ENCODE data around the gene TAS2R3.

Gene TAS2R3

GRCh38 chr7:141788296-141788695, 24.4 kb downstream of the TAS2R3 start:
- TF ChIP-seq, protein P1, sequence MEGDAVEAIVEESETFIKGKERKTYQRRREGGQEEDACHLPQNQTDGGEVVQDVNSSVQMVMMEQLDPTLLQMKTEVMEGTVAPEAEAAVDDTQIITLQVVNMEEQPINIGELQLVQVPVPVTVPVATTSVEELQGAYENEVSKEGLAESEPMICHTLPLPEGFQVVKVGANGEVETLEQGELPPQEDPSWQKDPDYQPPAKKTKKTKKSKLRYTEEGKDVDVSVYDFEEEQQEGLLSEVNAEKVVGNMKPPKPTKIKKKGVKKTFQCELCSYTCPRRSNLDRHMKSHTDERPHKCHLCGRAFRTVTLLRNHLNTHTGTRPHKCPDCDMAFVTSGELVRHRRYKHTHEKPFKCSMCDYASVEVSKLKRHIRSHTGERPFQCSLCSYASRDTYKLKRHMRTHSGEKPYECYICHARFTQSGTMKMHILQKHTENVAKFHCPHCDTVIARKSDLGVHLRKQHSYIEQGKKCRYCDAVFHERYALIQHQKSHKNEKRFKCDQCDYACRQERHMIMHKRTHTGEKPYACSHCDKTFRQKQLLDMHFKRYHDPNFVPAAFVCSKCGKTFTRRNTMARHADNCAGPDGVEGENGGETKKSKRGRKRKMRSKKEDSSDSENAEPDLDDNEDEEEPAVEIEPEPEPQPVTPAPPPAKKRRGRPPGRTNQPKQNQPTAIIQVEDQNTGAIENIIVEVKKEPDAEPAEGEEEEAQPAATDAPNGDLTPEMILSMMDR (IDR thresholded peaks at IDR 0.05; ENCODE audit: insufficient read depth, low read depth, low read length, missing control alignments), result no peak
- no peak for DNase-seq (ENCODE audit: low read depth)

DNA sequence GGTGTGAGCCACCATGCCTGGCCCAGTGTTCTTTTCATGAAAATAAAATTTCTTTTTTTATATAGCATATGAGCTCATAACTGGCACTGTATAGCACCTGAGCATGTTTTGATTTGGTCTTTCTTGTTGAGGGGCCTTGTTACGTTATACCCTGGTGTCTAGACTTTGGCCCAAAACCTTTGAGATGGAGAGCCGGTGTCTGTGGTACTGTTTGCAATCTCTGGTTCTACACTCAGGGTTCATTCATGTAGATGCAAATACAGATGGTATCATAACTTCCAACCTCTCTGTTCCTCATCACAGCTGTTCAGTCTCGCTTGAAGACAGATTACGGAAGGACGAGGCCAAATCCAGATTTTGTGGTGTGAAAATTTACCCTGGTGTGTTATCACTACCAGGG, 26.0 kb downstream of the TAS2R3 start, which contains the start of gene TAS2R5:
TAS2R5 (plus strand) TSS at position 301 of the 400 bp plus-strand sequence. CDS start 145 bp downstream, outside the sequence.
- H3K4me3 ChIP-seq (ENCODE audit: low read length), result no peak within 1 kb of the TSS
- no peak for DNase-seq (ENCODE audit: low read depth)
- TF ChIP-seq, protein P1 (IDR thresholded peaks at IDR 0.05; ENCODE audit: insufficient read depth, low read depth, low read length, missing control alignments), result no peak

More at GRCh38 chr7:141788296-141788695, 24.4 kb downstream of the TAS2R3 start:
- H3K4me3 ChIP-seq (ENCODE audit: low read length), result no peak overlapping the region

DNA sequence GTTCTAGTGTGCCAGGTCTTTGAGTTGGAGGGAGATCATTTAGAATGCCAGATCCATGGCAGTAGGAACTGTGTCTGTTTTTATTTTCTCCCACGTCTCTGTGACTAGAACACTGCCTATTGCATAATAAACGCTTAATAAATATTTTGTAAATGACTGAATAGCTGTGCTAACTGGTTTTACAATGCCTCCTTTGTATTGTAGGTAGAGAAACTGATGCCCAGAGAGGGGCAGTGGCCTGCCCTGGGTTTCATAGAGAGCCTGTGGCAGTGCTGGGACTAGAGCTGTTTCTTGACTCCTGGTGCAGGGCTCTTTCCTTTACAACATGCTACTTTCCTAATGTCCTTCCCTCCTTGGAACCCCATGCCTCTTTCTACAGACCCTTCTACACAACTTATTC, 28.6 kb downstream of the TAS2R3 start:
- TF ChIP-seq, protein P1 (IDR thresholded peaks at IDR 0.05; ENCODE audit: insufficient read depth, low read depth, low read length, missing control alignments), result no peak
- H3K4me3 ChIP-seq (ENCODE audit: low read length), result no peak overlapping the region

More for the DNA sequence above, 28.6 kb downstream of the TAS2R3 start:
- peak; percentile 39 for DNase-seq (ENCODE audit: low read depth)
